Uterus (tissue), 4 donors: ENCODE data around the gene TTC7B. TPM values are rescaled to one million over a fixed set of nuclear protein-coding genes. Genes with fewer than 3 reads are reported as not detected.

ENCODE experiments used
- DNase-seq, 2 donors: peaks; one replicate each; pipeline ENCODE4 v3.0.0-alpha.2; 2019 to 2020
- H3K27ac ChIP-seq, 2 donors: fragments of 200-600 bp; sonication (generic); 1 replicate in 1 of 2; 2 replicates in 1 of 2; pipeline ENCODE4 v1.5.1; 2016 to 2018
- H3K27me3 ChIP-seq, 2 donors: fragments of 200-600 bp; sonication (generic); one replicate each; pipeline ENCODE4 v1.5.1; 2018 to 2019; ENCODE audit warnings: control low read depth in 1 of 2
- H3K36me3 ChIP-seq, 2 donors: fragments of 200-600 bp; sonication (generic); one replicate each; pipeline ENCODE4 v1.5.1; 2019; ENCODE audit warnings: control low read depth in 1 of 2
- H3K4me1 ChIP-seq, 2 donors: fragments of 200-600 bp; sonication (generic); one replicate each; pipeline ENCODE4 v1.5.1; 2018 to 2019; ENCODE audit warnings: control low read depth in 1 of 2
- H3K4me3 ChIP-seq, 2 donors: fragments of 200-600 bp; sonication (generic); 1 replicate in 1 of 2; 2 replicates in 1 of 2; pipeline ENCODE4 v1.5.1; 2018 to 2019; ENCODE audit warnings: mild to moderate bottlenecking in 1 of 2
- H3K9me3 ChIP-seq, 2 donors: fragments of 200-600 bp; sonication (generic); one replicate each; pipeline ENCODE4 v1.5.1; 2019; ENCODE audit warnings: control low read depth in 1 of 2
- CTCF ChIP-seq, 4 experiments: fragments of 200-600 bp in 2 of 4; fragments of 450-650 bp in 2 of 4; sonication (generic) in 2 of 4; IDR thresholded peaks; one replicate each; pipeline ENCODE4 v1.5.1; 2016 to 2019; ENCODE audit warnings: antibody characterized with exemption in 4 of 4, mild to moderate bottlenecking in 2 of 4, moderate library complexity in 1 of 4
- POLR2A ChIP-seq, 2 donors: fragments of 450-650 bp; IDR thresholded peaks; one replicate each; pipeline ENCODE4 v1.6.1; 2016; ENCODE audit warnings: antibody characterized with exemption in 2 of 2, mild to moderate bottlenecking in 1 of 2, moderate library complexity in 1 of 2
- intact Hi-C: fragments of 100-400 bp; cut with DNase I; formaldehyde crosslinking; loops from one replicate; pipeline ENCODE4 v1.15.1; 2023; ENCODE audit warnings: low total_unique reads
- total RNA-seq, 4 donors: library from RNA; depleted of rRNA in 3 of 4; stranded (reverse); fragments of >200 nt in 3 of 4; gene quantifications; one replicate each; pipeline versions ENCODE4 v1.1.0 to v1.2.4, GENCODE V29; 2014 to 2023
- donor health status: DM: yes; HTN: yes; CAD: no.

The TTC7B gene
- total RNA-seq, 4 donors from 2014 or later = 15.3 to 73.9 (median 28.0) TPM

- H3K36me3 ChIP-seq = no peaks in the 10 kb centered on the region
- peaks cover 0 to 13% of the 10 kb centered on the region in 2 donors for H3K4me1 ChIP-seq
- H3K4me3 ChIP-seq = no peak overlapping the region
- no peaks in the 10 kb centered on the region for H3K27me3 ChIP-seq
- intact Hi-C loops = no loop called here
- DNase-seq = no peak
- TF ChIP-seq CTCF (IDR thresholded peaks at IDR 0.05) = no peak
- TF ChIP-seq POLR2A (IDR thresholded peaks at IDR 0.05) = no peak
- H3K9me3 ChIP-seq = no peaks in the 10 kb centered on the region
- H3K27ac ChIP-seq = no peak overlapping the region
Observed at GRCh38 chr14:90488256-90488655, 328.0 kb downstream of the TTC7B start.

GRCh38 chr14:90487462-90487861 lies 328.8 kb downstream of the TTC7B start:
- H3K27ac ChIP-seq = no peak overlapping the region
- H3K9me3 ChIP-seq = no peaks in the 10 kb centered on the region
- H3K4me3 ChIP-seq = no peak overlapping the region
- no peaks in the 10 kb centered on the region for H3K36me3 ChIP-seq
- intact Hi-C loops = no loop called here
- TF ChIP-seq POLR2A (IDR thresholded peaks at IDR 0.05) (no peak), CTCF (IDR thresholded peaks at IDR 0.05) (no peak)
- DNase-seq = no peak
- H3K4me1 ChIP-seq = peaks cover 0 to 13% of the 10 kb centered on the region in 2 donors
- no peaks in the 10 kb centered on the region for H3K27me3 ChIP-seq

GRCh38 chr14:90487031-90487430 lies 329.2 kb downstream of the TTC7B start:
- Histone ChIP-seq H3K36me3 (no peaks in the 10 kb centered on the region), H3K27ac (no peak overlapping the region), H3K4me1 (peaks cover 0 to 13% of the 10 kb centered on the region in 2 donors), H3K27me3 (no peaks in the 10 kb centered on the region), H3K4me3 (no peak overlapping the region), H3K9me3 (no peaks in the 10 kb centered on the region)
- no peak for DNase-seq
- intact Hi-C loops = no loop called here
- TF ChIP-seq CTCF (IDR thresholded peaks at IDR 0.05) (no peak), POLR2A (IDR thresholded peaks at IDR 0.05) (no peak)

- Histone ChIP-seq H3K9me3 (no peaks in the 10 kb centered on the region), H3K27me3 (no peaks in the 10 kb centered on the region), H3K4me3 (no peak overlapping the region), H3K36me3 (no peaks in the 10 kb centered on the region), H3K27ac (no peak overlapping the region), H3K4me1 (no peaks in the 10 kb centered on the region)
- no peak for DNase-seq
- intact Hi-C loops = no loop called here
- TF ChIP-seq CTCF (IDR thresholded peaks at IDR 0.05) (no peak), POLR2A (IDR thresholded peaks at IDR 0.05) (no peak)
Observed at GRCh38 chr14:90484291-90484690, 331.9 kb downstream of the TTC7B start.

- Histone ChIP-seq H3K27me3 (no peaks in the 10 kb centered on the region), H3K27ac (no peak overlapping the region), H3K9me3 (no peaks in the 10 kb centered on the region), H3K4me3 (no peak overlapping the region), H3K4me1 (no peaks in the 10 kb centered on the region), H3K36me3 (no peaks in the 10 kb centered on the region)
- no peak for DNase-seq
- intact Hi-C loops = no loop called here
- TF ChIP-seq POLR2A (IDR thresholded peaks at IDR 0.05) = no peak
Observed at GRCh38 chr14:90483571-90483974, 332.7 kb downstream of the TTC7B start.

GRCh38 chr14:90483117-90483516 lies 333.1 kb downstream of the TTC7B start:
- H3K4me1 ChIP-seq = no peaks in the 10 kb centered on the region
- H3K27ac ChIP-seq = no peak overlapping the region
- H3K27me3 ChIP-seq = no peaks in the 10 kb centered on the region
- no peak for DNase-seq
- no peaks in the 10 kb centered on the region for H3K9me3 ChIP-seq
- TF ChIP-seq CTCF (IDR thresholded peaks at IDR 0.05) = no peak
- no peak for TF ChIP-seq POLR2A (IDR thresholded peaks at IDR 0.05)
- intact Hi-C loops = no loop called here
- H3K4me3 ChIP-seq = no peak overlapping the region
- no peaks in the 10 kb centered on the region for H3K36me3 ChIP-seq
